ENCODE measurements around the gene TRRAP.
A peak's percentile ranks its signal among the peaks of the same experiment; 100 is the strongest.

The TRRAP gene

GRCh38 chr7:98968621-98969020, 90.3 kb downstream of the TRRAP start:
- H3K9me3 ChIP-seq (replicated peaks in 1 of 2; ENCODE audit: control insufficient read depth in 2 of 2, insufficient read depth in 1 of 2, low read depth in 1 of 2, low read length in 2 of 2) = no peaks in the 10 kb centered on the region
- no CpG with 5 or more reads among the region's 14 CpGs for WGBS, 2 donors (ENCODE audit: extremely low coverage in 2 of 2, insufficient read length in 2 of 2, insufficient replicate concordance in 1 of 2)
- no peak overlapping the region for H3K23ac ChIP-seq (ENCODE audit: low read depth, low read length, poor library complexity)
- H4K8ac ChIP-seq (ENCODE audit: low read depth, low read length) = no peak overlapping the region
- no peak overlapping the region for H3K4me2 ChIP-seq (ENCODE audit: insufficient read depth, low read length, poor library complexity, severe bottlenecking)
- H2AFZ ChIP-seq (ENCODE audit: low read length) = no peak overlapping the region
- H3K4me3 ChIP-seq (ENCODE audit: low read length in 2 of 2) = no peak overlapping the region
- H3K14ac ChIP-seq (ENCODE audit: low read length) = no peak overlapping the region
- no peaks in the 10 kb centered on the region for H3K27me3 ChIP-seq (ENCODE audit: control insufficient read depth in 3 of 3, insufficient read depth in 3 of 3, low read depth in 1 of 3, low read length in 3 of 3)
- no peak overlapping the region for H2BK15ac ChIP-seq (ENCODE audit: low read length)
- H2BK5ac ChIP-seq (ENCODE audit: low read length) = no peak overlapping the region
- H3K79me1 ChIP-seq (ENCODE audit: low read depth, low read length) = peaks cover 7% of the 10 kb centered on the region
- no peak overlapping the region for H3K9ac ChIP-seq (ENCODE audit: low read depth, low read length, poor library complexity)
- H2BK12ac ChIP-seq (ENCODE audit: low read length) = no peak overlapping the region
- peaks cover 61 to 98% of the 10 kb centered on the region in 2 donors for H3K36me3 ChIP-seq (replicated peaks in 1 of 2; ENCODE audit: control insufficient read depth in 2 of 2, insufficient read depth in 2 of 2, low read length in 2 of 2)
- no peak overlapping the region for H2BK120ac ChIP-seq (ENCODE audit: low read depth, low read length)
- no peak overlapping the region for H3K18ac ChIP-seq (ENCODE audit: low read length)
- DNase-seq (ENCODE audit: low spot score) = no peak
- no peak overlapping the region for H4K91ac ChIP-seq (ENCODE audit: low read depth, low read length, poor library complexity)
- H3K27ac ChIP-seq (replicated peaks; ENCODE audit: low read length) = no peak overlapping the region
- H2AK5ac ChIP-seq (ENCODE audit: low read depth, low read length) = no peak overlapping the region
- no peaks in the 10 kb centered on the region for H3K4me1 ChIP-seq (ENCODE audit: control insufficient read depth in 2 of 2, insufficient read depth in 1 of 2, low read depth in 1 of 2, low read length in 2 of 2)
- no peak overlapping the region for H3K4ac ChIP-seq (ENCODE audit: low read length)

GRCh38 chr7:98969386-98969785, 91.1 kb downstream of the TRRAP start:
- no peaks in the 10 kb centered on the region for H3K9me3 ChIP-seq (replicated peaks in 1 of 2; ENCODE audit: control insufficient read depth in 2 of 2, insufficient read depth in 1 of 2, low read depth in 1 of 2, low read length in 2 of 2)
- no CpG with 5 or more reads among the region's 11 CpGs for WGBS, 2 donors (ENCODE audit: extremely low coverage in 2 of 2, insufficient read length in 2 of 2, insufficient replicate concordance in 1 of 2)
- no peak overlapping the region for H2BK5ac ChIP-seq (ENCODE audit: low read length)
- H3K14ac ChIP-seq (ENCODE audit: low read length) = no peak overlapping the region
- H3K4me3 ChIP-seq (ENCODE audit: low read length in 2 of 2) = no peak overlapping the region
- no peak overlapping the region for H4K8ac ChIP-seq (ENCODE audit: low read depth, low read length)
- H2AK5ac ChIP-seq (ENCODE audit: low read depth, low read length) = no peak overlapping the region
- no peak overlapping the region for H2BK12ac ChIP-seq (ENCODE audit: low read length)
- H3K79me1 ChIP-seq (ENCODE audit: low read depth, low read length) = peaks cover 9% of the 10 kb centered on the region
- no peaks in the 10 kb centered on the region for H3K4me1 ChIP-seq (ENCODE audit: control insufficient read depth in 2 of 2, insufficient read depth in 1 of 2, low read depth in 1 of 2, low read length in 2 of 2)
- no peak for DNase-seq (ENCODE audit: low spot score)
- H3K18ac ChIP-seq (ENCODE audit: low read length) = no peak overlapping the region
- no peaks in the 10 kb centered on the region for H3K27me3 ChIP-seq (ENCODE audit: control insufficient read depth in 3 of 3, insufficient read depth in 3 of 3, low read depth in 1 of 3, low read length in 3 of 3)
- peaks cover 68 to 99% of the 10 kb centered on the region in 2 donors for H3K36me3 ChIP-seq (replicated peaks in 1 of 2; ENCODE audit: control insufficient read depth in 2 of 2, insufficient read depth in 2 of 2, low read length in 2 of 2)
- H3K4ac ChIP-seq (ENCODE audit: low read length) = no peak overlapping the region
- H4K91ac ChIP-seq (ENCODE audit: low read depth, low read length, poor library complexity) = no peak overlapping the region
- no peak overlapping the region for H3K9ac ChIP-seq (ENCODE audit: low read depth, low read length, poor library complexity)
- no peak overlapping the region for H3K27ac ChIP-seq (replicated peaks; ENCODE audit: low read length)
- H3K23ac ChIP-seq (ENCODE audit: low read depth, low read length, poor library complexity) = no peak overlapping the region
- no peak overlapping the region for H2BK120ac ChIP-seq (ENCODE audit: low read depth, low read length)
- H2AFZ ChIP-seq (ENCODE audit: low read length) = no peak overlapping the region
- H3K4me2 ChIP-seq (ENCODE audit: insufficient read depth, low read length, poor library complexity, severe bottlenecking) = no peak overlapping the region
- H2BK15ac ChIP-seq (ENCODE audit: low read length) = no peak overlapping the region

- H3K4me3 ChIP-seq (ENCODE audit: low read length in 2 of 2) = no peak overlapping the region
- WGBS, 2 donors (ENCODE audit: extremely low coverage in 2 of 2, insufficient read length in 2 of 2, insufficient replicate concordance in 1 of 2) = no CpG with 5 or more reads among the region's 24 CpGs
- no peak for DNase-seq (ENCODE audit: low spot score)
These were observed 91.8 kb downstream of the TRRAP start for GRCh38 chr7:98970016-98970615.

GRCh38 chr7:98970805-98971204, 92.5 kb downstream of the TRRAP start:
- peaks cover 58 to 99% of the 10 kb centered on the region in 2 donors for H3K36me3 ChIP-seq (replicated peaks in 1 of 2; ENCODE audit: control insufficient read depth in 2 of 2, insufficient read depth in 2 of 2, low read length in 2 of 2)
- no CpG with 5 or more reads among the region's 12 CpGs for WGBS, 2 donors (ENCODE audit: extremely low coverage in 2 of 2, insufficient read length in 2 of 2, insufficient replicate concordance in 1 of 2)

More at GRCh38 chr7:98970016-98970615, 91.8 kb downstream of the TRRAP start:
- Histone ChIP-seq H3K27me3 (ENCODE audit: control insufficient read depth in 3 of 3, insufficient read depth in 3 of 3, low read depth in 1 of 3, low read length in 3 of 3) (no peaks in the 10 kb centered on the region), H3K79me1 (ENCODE audit: low read depth, low read length) (peaks cover 9% of the 10 kb centered on the region), H3K4ac (ENCODE audit: low read length) (no peak overlapping the region), H3K18ac (ENCODE audit: low read length) (no peak overlapping the region), H3K36me3 (replicated peaks in 1 of 2; ENCODE audit: control insufficient read depth in 2 of 2, insufficient read depth in 2 of 2, low read length in 2 of 2) (peaks cover 63 to 99% of the 10 kb centered on the region in 2 donors), H2AK5ac (ENCODE audit: low read depth, low read length) (no peak overlapping the region), H2AFZ (ENCODE audit: low read length) (no peak overlapping the region), H2BK5ac (ENCODE audit: low read length) (no peak overlapping the region), H4K91ac (ENCODE audit: low read depth, low read length, poor library complexity) (peak overlapping the region; percentile 32), H2BK12ac (ENCODE audit: low read length) (no peak overlapping the region), H3K9ac (ENCODE audit: low read depth, low read length, poor library complexity) (no peak overlapping the region), H2BK120ac (ENCODE audit: low read depth, low read length) (no peak overlapping the region), H3K9me3 (replicated peaks in 1 of 2; ENCODE audit: control insufficient read depth in 2 of 2, insufficient read depth in 1 of 2, low read depth in 1 of 2, low read length in 2 of 2) (no peaks in the 10 kb centered on the region), H3K4me1 (ENCODE audit: control insufficient read depth in 2 of 2, insufficient read depth in 1 of 2, low read depth in 1 of 2, low read length in 2 of 2) (no peaks in the 10 kb centered on the region), H3K14ac (ENCODE audit: low read length) (no peak overlapping the region), H3K23ac (ENCODE audit: low read depth, low read length, poor library complexity) (peak overlapping the region; percentile 31), H2BK15ac (ENCODE audit: low read length) (no peak overlapping the region), H3K4me2 (ENCODE audit: insufficient read depth, low read length, poor library complexity, severe bottlenecking) (no peak overlapping the region), H4K8ac (ENCODE audit: low read depth, low read length) (no peak overlapping the region), H3K27ac (replicated peaks; ENCODE audit: low read length) (no peak overlapping the region)

More at GRCh38 chr7:98970805-98971204, 92.5 kb downstream of the TRRAP start:
- no peak overlapping the region for H3K4me2 ChIP-seq (ENCODE audit: insufficient read depth, low read length, poor library complexity, severe bottlenecking)
- H4K91ac ChIP-seq (ENCODE audit: low read depth, low read length, poor library complexity) = no peak overlapping the region
- no peak overlapping the region for H3K4ac ChIP-seq (ENCODE audit: low read length)
- no peak overlapping the region for H3K23ac ChIP-seq (ENCODE audit: low read depth, low read length, poor library complexity)
- H3K4me3 ChIP-seq (ENCODE audit: low read length in 2 of 2) = no peak overlapping the region
- H3K27ac ChIP-seq (replicated peaks; ENCODE audit: low read length) = no peak overlapping the region
- H2AFZ ChIP-seq (ENCODE audit: low read length) = no peak overlapping the region
- H2BK15ac ChIP-seq (ENCODE audit: low read length) = no peak overlapping the region
- H3K27me3 ChIP-seq (ENCODE audit: control insufficient read depth in 3 of 3, insufficient read depth in 3 of 3, low read depth in 1 of 3, low read length in 3 of 3) = no peaks in the 10 kb centered on the region
- no peak overlapping the region for H4K8ac ChIP-seq (ENCODE audit: low read depth, low read length)
- no peak overlapping the region for H2BK5ac ChIP-seq (ENCODE audit: low read length)
- no peak overlapping the region for H3K14ac ChIP-seq (ENCODE audit: low read length)
- H2BK12ac ChIP-seq (ENCODE audit: low read length) = no peak overlapping the region
- no peak overlapping the region for H2AK5ac ChIP-seq (ENCODE audit: low read depth, low read length)
- H3K79me1 ChIP-seq (ENCODE audit: low read depth, low read length) = peaks cover 9% of the 10 kb centered on the region
- no peak overlapping the region for H3K9ac ChIP-seq (ENCODE audit: low read depth, low read length, poor library complexity)
- H2BK120ac ChIP-seq (ENCODE audit: low read depth, low read length) = no peak overlapping the region
- no peaks in the 10 kb centered on the region for H3K4me1 ChIP-seq (ENCODE audit: control insufficient read depth in 2 of 2, insufficient read depth in 1 of 2, low read depth in 1 of 2, low read length in 2 of 2)
- H3K9me3 ChIP-seq (replicated peaks in 1 of 2; ENCODE audit: control insufficient read depth in 2 of 2, insufficient read depth in 1 of 2, low read depth in 1 of 2, low read length in 2 of 2) = no peaks in the 10 kb centered on the region
- no peak overlapping the region for H3K18ac ChIP-seq (ENCODE audit: low read length)
- no peak for DNase-seq (ENCODE audit: low spot score)
